Epithelial cell of prostate (primary cell): ENCODE results near the gene TNFRSF25.

Experiments
- DNase-seq: peaks from one replicate; pipeline ENCODE4 v3.0.0-alpha.2; 2011; ENCODE audit warnings: low read depth, low spot score
- H3K27ac ChIP-seq: fragments of 450-650 bp; 2 replicates; pipeline ENCODE4 v1.5.1; 2017; ENCODE audit warnings: mild to moderate bottlenecking

The TNFRSF25 gene

DNA sequence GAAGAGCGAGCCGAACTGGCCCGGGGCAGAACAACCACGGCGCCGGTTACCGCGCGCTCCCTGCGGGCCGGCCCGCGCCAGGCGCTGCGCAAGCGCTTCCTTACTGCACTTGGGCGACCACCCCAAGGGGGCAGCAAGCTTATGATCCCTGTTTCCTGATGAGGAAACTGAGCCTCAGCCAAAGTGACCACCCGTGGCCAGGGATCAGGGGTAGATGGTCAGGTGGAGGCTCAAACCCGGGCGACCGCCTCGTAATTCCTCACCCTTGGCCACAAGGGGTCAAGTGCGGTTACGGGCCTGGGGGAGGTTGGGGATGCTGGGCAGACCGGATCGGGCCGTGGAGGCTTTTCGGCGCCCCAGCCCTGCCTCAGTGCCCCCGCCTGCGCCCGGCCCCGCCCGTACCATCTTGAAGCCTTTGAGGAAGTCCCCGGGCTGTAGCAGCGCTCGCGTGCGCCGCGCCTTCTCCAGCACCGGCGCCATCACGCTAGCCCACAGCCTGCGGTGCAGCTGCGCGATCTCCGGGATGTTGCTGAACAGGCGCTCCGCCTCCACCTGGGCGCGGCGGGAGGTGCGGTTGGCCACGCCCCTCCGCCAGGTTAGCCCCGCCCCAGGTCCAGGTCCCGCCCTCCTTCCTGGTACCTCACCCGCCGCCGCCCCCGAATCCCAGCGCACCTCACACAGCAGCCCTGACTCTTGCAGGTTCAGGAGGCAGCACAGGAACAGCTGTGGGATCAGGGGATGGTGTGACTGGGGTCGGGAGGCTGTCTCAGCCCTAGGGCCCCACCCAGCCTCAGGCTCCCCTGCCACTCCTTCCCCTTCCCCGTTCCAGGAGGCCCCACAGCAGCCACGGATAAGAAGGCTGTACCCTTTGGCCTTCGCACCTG is 5.4 kb upstream of the TNFRSF25 start:
- peak overlapping the region; percentile 61 for H3K27ac ChIP-seq
- no peak for DNase-seq

DNA sequence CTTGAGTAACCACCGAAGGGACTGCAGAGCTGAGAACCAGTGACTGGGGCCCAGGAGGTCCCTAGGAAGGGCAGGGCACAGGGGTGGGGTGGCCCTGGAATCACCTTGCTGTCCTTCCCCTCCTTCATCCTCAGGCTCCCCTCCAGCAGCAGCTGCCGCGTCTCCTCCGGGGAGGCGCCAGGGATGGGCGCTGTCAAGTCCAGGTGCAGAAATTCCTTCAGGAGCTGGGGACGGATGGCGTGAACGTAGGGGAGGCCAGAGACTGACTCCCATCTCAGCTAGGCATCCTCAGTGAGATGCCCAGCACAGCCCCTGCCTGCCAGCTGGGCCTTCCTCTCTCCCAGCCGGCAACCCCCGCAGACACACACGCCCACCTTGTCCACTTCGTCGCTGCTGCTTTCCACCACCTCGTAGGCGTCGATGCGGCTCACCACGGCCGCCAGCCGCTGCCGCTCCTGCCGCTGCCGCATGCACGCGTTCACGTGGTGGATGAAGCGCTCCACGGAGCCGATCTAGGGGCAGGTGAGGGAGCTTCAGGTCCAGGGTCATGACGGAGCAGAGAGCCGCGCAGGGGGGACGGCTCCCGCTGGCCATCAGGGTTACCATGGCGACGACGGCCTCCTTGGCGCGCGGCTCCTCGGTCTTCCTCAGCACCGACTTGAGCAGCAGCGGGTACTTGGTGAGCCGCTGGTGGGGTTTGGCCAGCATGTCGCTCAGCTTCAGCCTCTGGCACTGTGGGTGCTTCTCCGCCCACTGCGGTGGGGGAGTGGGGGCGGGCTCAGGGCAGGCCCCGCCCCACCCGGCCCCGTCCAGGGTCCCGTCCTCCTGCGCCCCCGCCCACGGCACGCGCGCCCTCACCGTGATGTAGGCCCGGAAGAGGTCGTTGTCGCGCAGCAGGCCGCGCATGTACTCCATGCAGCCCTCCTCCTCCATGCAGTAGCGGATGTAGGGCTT is 4.4 kb upstream of the TNFRSF25 start:
- DNase-seq, result no peak
- no peak overlapping the region for H3K27ac ChIP-seq

DNA sequence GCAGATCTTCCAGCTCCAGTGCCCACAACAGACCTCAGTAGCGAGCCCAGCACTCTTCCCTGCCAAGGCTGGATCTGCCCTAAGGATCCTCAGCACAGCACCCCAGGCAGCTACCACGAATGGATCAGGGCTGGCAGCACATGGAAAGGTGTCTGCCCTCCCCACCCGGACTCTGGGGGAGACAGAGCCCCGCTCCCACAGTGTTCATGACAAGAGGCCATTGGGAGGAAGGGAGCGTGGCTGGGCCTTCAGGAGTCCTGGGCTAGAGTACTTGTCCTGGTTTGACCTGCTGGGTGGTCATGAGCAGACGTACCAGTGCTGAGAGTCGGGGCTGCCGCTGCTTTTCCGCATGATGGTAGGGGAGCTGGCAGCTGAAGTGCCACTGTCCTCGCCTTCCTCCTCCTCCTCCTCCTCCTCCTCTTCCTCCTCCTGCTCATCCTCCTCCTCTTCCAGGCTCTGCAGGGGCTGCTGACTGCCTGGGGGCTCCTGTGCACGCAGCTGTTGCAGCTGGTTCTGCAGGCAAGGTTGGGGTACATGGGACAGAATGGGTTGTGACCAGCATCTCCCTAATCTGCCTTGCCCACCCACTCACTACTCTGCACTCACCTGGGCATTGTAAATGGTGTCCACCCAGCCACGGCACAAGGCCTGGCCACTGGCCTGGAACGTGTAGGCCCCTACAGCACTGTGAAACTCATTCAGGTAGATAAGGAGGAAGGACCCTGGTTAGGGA is 2.9 kb upstream of the TNFRSF25 start:
- no peak overlapping the region for H3K27ac ChIP-seq
- DNase-seq, result no peak

DNA sequence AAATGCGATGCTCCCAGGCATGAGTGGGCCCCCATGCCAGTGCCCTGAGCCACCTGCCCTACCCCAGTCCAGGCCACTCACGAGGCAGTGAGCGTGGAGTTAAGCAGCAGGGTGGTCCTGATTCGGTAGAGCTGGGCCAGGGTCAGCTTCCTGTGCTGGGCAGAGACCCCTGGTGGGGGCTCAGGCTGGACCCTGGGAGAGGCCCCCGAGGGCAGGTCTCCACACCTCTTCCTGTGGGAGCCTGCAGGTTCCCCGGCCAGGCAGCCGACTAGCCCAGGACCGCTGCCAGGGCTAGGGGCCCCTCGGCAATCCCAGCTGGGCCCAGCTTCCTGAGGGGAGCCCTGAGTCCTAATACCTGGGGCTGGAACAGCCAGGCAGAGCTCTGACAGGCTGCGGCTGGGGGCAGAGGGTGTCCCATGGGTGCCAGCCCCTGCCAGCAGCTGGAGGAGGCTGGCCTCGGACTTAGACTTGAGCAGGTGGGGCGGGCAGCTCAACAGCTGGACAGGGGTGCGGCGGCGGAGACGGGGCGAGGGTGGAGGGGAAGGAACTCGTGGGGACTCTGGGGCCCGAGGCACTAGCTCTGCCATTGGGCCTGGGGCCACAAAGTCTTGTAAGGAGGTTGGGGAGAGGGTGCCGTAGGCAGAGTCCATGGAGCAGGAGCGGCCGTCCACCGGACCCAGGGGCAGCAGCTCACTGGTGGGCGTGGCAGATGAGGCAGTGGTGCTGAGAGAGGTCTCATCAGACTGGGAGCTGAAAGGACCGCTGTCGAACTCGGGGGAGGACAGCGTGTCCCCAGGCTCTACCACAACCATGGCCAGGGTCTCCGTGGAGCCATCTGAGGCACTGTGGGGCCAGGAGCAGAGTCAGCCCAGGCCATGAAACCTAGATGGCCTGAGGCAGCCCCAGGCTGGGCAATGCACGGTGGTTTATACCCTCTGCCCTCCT is 2.0 kb upstream of the TNFRSF25 start:
- H3K27ac ChIP-seq, result no peak overlapping the region
- no peak for DNase-seq

DNA sequence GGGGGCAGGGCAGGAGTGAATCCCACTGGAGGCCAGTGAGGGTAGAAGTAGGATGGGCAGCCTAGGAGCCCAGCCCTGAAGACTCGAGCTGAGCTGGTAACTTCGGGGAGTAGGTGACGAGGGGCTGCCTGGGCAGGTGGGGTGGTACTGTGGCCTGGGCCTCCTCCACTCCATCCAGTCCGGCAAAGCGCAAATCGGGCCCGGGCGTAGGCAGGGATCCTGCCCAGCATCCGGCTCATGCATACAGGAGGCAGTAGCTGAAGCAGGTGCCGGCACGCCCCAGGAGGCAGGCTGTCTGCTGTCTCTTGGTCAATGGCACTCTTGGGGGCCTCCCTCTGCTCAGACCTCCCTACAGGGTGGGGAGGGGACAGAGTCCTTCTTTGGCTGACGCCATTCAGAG is 1.3 kb upstream of the TNFRSF25 start:
- no peak for DNase-seq
- H3K27ac ChIP-seq, result no peak overlapping the region

DNA sequence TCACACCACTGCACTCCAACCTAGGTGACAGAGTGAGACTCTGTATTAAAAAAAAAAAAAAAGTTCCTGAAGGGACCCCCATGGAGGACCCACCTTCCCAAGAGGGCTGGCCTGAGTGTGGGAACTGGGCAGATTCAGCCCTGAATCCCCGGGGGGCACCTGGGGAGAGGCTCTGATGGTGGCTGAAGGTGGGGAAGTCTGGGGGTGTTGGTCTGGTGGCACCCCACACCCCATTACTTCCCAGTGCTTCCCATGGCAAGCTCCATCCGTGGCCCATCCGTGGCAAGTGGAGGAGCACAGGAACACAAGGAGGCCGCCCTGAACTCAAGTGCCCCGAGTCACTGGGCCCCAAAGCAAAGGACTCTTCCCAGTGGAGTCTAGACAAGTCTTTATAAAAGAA is 778 bp upstream of the TNFRSF25 start:
- H3K27ac ChIP-seq, result no peak overlapping the region
- no peak for DNase-seq

DNA sequence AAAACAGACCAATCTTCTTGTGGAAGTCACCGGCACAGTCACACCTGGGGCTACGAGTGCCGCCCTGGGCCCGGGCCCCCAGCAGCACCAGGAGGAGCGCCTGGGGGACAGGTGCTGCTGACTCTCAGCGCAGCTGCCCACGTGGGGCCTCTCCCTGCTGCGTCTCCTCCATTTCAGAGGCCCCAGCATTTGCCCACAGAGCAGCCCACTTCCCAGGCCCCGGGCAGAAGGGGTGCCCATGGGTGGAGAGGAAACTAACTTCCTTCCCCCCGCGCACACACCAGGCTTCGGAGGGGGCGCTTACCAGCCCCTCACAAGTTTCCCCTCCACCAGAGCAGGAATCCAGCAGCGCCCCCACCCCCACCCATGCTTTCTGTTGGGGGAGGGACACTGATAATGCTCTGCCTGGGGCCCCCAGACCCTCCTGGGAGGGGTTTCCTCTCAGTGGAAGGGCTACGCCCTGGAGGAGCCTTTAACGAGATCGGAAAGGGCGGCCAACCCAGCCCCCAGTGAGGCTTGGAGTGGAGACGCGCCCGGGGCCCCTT is 440 bp downstream of the TNFRSF25 start:
- DNase-seq, result no peak
- H3K27ac ChIP-seq, result no peak overlapping the region

DNA sequence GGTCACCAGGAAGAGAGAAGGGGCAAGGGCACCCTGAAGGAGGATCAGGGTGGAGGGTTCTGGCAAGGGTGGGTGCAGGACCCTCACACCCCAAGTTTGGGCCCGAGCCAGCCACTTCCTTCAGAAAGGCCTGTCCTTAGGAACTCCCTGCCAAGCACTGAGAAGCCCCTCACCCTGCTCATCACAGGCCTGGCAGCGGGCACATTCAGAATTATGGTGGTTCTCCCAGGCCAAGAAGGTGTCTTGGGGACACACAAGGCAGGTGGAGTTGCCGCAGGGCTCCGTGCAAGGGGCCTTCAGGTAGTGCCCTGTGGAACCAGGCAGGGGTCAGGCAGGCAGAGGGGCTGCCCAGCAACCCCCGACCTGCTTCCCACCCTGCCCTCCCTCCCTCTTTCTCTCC is 1.1 kb downstream of the TNFRSF25 start:
- H3K27ac ChIP-seq, result no peak overlapping the region
- no peak for DNase-seq

DNA sequence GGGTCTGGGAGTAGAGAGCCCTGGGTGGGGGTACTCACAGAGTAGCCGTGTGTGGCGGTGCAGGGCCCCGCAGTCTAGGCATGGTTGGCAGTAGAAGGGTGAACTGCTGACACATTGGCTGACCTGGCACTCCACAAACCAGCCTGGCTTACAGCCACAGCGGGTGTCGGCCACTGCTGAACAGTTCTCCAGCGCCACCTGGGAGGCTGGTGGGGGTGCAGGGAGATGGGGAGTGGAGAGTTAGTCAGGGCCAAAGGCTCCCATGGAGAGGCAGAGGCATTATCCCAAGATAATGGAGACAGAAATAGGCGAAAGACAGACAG is 1.5 kb downstream of the TNFRSF25 start:
- DNase-seq, result no peak
- no peak overlapping the region for H3K27ac ChIP-seq

DNA sequence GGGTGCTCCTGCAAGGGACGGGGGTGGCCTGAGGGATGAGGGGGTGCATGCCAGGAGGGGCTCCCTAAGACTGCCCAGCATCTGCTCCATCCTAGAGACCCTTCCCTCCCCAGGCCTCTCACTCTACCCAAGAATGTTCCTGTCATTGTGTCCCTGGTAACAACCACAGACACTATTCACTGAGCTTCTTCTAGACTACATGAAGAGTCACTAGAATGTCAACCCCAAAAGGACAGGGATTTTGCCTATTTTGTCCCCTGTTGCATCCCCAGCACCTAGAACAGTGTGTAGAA is 2.9 kb downstream of the TNFRSF25 start:
- no peak overlapping the region for H3K27ac ChIP-seq
- no peak for DNase-seq

DNA sequence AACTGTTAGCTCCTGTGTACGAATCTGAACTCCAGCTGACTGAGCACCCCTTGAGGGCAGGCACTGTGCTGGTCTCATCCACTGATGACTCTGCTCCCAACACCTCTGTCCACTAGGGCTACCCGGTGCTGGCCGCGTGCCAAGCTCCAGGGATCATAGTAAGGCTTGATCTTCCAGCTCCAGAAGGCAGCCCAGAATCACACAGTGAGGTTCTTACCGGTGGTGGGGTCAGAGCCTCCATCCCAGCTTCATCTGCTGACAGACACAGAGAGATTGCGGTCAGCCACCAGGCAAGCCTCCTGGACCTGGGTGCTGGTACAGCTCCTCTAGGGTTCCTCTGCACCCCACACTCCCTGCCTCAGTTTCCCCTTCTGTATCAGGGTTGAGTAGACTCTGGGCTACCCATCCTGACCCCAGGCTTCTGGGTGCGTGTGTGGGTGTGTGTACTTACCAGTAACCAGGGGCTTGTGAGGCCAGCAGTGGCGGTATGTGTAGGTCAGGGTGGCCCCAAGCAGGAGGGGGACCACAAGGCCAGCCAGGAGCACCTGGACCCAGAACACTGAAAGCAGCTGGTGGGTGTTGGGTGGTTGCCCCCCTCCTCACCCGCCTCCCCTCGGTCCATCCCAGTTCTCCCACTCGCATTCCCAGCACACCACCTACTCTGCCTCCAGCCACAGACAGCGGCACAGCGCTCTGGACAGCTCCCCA is 3.4 kb downstream of the TNFRSF25 start:
- no peak overlapping the region for H3K27ac ChIP-seq
- DNase-seq, result no peak

DNA sequence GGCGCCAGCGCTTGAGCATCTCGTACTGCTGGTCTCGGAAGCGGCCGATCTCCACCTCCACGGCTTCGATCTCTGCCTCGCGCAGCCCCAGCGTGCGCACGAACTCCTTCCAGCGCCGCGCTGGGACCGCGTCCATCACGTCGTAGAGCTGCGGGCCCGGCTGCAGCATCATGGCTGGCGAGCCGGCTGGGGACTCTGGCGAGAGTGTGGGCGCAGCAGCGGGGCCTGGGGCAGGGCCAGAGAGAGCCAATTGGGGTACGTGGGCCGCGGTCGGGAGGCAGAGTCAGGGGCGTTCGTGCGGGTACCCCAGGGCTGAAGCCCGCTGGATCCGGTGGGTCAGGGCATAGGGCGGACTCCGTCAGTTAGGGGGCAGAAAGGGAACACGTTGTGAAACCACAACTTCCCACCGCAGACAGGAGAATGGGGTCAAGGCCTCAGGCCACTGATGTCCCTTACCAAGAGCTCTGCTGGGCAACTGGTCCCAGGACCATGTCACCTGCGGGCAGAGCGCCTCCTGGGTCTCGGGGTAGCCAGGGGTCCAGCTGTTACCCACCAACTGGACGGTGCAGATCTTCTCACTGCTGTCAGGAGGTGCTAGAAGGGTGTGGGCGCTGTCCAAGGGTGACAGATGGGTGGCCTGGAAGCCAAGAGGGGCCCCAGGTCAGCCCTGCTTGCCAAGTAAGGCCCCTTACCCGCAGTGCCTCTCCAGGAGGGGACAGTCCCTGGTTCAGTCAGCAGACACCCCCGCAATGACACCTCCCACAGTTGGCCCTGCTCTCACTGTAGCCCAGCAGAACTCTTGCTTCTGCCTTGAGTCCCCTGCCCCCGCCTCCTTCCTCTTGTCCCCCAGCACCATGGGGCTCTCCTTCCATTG is 4.2 kb downstream of the TNFRSF25 start:
- no peak for DNase-seq
- no peak overlapping the region for H3K27ac ChIP-seq

DNA sequence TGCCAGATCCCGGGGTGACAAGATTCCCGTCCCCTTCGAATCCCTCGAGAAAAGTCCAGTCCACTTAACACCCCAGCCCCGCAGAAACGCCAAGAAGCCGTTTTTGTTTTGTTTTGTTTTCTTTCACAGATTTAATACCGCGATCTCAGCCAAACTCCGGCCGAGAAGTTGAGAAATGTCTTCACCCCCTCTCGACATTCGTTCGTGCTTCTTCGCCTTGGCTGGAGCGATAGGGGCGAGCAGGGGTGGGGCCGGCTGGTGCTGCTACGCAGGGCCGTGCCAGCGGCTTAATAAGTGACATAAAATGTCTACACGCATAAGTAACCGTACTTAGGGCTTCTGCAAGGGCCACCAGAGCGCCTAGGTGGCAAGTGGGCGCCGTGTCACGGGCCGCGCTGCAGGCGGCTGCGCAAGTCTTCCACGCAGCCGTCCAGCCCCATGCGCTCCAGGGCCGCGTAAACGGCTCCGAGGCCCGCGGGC is 4.9 kb downstream of the TNFRSF25 start:
- H3K27ac ChIP-seq, result no peak overlapping the region
- DNase-seq, result no peak

DNA sequence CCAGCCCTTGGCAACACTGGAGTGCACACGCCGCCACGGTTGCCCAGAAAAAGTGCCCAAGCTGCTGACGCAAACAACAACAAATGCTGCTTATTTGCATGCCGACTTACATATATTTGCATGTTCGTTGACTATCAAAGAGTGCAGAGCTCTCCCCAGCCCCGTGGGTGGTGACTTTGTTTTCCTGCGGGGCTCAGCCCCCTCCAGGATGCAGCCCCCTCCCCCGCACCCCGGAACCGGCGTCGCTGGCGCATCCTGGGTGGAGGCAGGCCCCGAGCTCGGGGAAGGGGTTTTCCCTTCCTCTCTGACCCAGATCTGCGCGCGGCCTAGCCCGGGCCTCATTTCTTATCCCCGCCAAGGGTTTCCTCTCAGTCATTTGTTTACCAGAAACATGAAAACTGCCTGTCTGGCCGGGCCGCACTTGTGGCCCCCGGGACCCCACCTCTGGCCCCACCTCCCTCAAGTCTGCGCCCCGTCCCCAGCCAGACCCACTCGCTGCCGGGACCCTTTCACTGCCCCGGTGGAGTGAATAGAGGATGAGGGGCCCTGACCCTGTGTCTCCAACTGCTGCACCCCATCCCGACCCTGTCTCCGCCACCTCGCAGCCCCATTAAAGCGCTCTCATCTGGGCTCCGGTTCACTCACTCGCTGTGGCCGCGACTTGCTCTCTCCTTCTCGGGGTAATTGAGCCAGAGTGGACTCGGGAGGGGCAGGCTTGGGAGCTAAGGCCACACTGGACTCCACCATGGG is 5.5 kb downstream of the TNFRSF25 start:
- DNase-seq, result no peak
- H3K27ac ChIP-seq, result no peak overlapping the region

DNA sequence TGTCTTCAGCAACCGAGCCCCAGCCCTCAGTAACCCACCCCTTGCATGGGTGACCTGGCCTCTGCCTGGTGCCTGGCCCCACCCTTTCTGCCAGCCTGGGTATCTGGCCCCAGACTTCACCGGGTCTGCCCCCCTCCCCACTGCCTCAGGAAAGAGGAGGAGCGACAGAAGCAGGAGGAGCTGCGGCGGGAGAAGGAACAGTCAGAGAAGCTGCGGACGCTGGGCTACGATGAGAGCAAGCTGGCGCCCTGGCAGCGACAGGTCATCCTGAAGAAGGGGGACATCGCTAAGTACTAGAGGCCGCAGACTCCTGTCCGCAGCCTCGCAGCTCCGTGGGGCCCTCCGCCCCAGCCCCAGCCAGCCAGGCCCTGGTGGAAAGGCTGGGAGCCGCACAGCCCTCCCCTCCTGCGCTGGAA is 6.1 kb downstream of the TNFRSF25 start:
- no peak for DNase-seq
- H3K27ac ChIP-seq, result no peak overlapping the region

DNA sequence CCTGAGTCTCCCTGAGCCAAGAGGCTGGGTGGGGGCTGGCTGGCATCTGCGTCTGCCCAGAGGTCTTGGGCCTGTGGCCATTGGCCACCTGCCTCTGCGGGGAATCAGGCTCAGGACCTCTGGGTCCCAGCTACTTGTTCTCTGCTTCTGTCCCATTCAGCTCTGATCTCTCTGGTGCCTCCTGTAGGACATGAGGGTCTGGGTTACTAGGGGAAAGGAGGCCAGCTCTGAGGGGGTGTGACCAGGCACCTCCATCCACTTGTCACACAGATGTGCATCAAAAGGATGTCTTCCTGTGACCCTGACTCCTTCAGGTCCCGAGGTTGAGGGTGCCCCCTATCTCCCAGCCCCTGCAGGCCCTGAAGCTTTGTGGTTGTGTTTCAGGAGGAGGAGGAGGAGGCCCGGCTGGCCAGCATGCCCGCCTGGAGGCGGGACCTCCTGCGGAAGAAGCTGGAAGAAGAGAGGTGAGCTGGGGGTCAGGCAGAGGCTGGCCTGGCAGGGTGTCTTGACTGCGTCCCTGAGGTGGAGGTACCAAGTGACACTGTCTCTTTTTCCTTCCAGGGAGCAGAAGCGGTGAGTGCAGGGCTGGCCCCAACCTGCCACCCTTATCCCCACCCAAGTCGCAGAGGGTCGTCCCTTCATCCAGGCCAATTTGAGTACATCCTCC is 9.0 kb downstream of the TNFRSF25 start:
- no peak for DNase-seq

More for the DNA sequence above, 9.0 kb downstream of the TNFRSF25 start:
- no peak overlapping the region for H3K27ac ChIP-seq
